Activated T-helper 1 cell treated with anti-CD3 and anti-CD28 coated beads, Interleukin-2, amount 50 U/mL, for 16 hours (primary cell): Measurements from ENCODE around the gene PPIP5K1.
"Not testable (repeated sequence)": the region's sequence is repeated elsewhere in the genome, so short reads cannot be mapped to it uniquely, and the experiment has no call there.

Experiments
- DNase-seq, 2 donors: peaks; one replicate each; pipeline ENCODE4 v3.0.0-alpha.2; 2020; ENCODE audit warnings: low read depth in 1 of 2, low spot score in 1 of 2

PPIP5K1 gene

DNA sequence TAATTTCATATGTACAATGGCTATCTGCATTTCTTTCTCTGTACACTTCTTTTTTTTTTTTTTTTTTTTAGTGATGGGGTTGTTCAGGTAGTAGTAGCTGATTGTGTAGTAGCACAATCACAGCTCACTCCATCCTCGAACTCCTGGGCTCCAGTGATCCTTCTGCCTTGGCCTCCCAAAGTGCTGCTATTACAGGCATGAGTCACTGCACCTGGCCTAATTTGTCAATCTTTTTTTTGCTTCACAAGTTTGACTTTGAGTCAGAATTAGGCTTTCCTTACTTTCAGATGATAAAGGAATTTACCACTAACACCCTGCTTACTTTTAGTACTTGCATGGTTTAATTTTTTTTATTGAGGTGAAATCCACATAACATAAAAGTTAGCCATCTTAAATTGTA lies 44.6 kb downstream of the PPIP5K1 start:
- DNase-seq, result no peak

DNA sequence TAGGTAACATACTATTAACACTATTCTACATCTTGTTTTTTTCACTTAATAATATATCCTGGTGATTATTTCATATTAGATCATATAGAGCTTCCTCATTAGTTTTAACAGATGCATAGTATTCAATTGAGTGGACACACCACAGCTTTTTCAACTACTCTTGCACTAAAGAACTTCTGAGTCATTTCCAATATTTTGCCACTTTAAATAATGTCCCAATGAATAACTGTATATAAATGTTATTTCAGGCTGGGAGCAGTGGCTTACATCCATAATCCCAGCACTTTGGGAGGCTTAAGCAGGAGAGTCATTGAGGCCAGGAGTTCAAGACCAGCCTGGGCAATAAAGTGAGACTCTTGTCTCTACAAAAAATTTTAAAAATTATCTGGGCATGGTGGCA lies 45.7 kb downstream of the PPIP5K1 start:
- no peak for DNase-seq

GRCh38 chr15:43541785-43542184 lies 48.2 kb downstream of the PPIP5K1 start:
- DNase-seq, result no peak

- no peak for DNase-seq
Measured at GRCh38 chr15:43538091-43538490, 51.9 kb downstream of the PPIP5K1 start.

DNA sequence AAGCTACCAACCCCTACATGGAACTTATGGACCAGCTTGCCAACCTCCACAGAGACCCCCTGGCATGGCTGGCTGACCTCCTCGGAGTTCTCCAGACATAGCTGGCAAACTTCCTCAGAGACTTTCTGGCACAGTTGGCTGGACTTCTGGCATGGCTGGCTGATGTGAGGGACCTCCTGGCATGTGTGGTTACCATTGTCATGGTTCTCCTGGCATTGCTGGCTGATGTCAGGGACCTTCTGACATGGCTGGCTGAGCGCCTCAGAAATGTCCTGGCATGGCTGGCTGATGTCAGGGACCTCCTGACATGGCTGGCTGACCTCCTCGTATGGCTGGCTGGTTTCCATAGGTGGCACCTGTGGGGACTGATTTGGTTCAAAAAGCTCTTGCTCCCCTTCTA lies 55.1 kb downstream of the PPIP5K1 start:
- DNase-seq, result no peak

GRCh38 chr15:43532826-43533225 lies 57.2 kb downstream of the PPIP5K1 start:
- DNase-seq, result not testable (repeated sequence)

GRCh38 chr15:43531018-43531670 lies 58.9 kb downstream of the PPIP5K1 start:
- no peak for DNase-seq

- no peak for DNase-seq
Measured at GRCh38 chr15:43529587-43530345, 60.2 kb downstream of the PPIP5K1 start.

DNA sequence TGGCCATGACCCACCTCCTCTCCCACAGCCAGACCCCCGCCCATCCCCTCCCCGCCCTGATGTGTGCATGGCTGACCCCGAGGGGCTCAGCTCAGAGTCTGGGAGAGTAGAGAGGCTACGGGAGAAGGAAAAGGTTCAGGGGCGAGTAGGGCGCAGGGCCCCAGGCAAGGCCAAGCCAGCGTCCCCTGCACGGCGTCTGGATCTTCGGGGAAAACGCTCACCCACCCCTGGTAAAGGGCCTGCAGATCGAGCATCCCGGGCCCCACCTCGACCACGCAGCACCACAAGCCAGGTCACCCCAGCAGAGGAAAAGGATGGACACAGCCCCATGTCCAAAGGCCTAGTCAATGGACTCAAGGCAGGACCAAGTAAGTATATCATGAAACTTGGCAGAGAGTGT lies 60.9 kb downstream of the PPIP5K1 start:
- DNase-seq, result no peak

DNA sequence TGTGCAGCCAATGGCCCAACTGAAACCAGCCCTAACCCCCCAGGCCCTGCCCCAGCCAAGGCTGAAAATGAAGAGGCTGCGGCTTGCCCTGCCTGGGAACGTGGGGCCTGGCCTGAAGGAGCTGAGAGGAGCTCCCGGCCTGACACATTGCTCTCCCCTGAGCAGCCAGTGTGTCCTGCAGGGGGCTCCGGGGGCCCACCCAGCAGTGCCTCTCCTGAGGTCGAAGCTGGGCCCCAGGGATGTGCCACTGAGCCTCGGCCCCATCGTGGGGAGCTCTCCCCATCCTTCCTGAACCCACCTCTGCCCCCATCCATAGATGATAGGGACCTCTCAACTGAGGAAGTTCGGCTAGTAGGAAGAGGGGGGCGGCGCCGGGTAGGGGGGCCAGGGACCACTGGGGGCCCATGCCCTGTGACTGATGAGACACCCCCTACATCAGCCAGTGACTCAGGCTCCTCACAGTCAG lies 61.4 kb downstream of the PPIP5K1 start:
- no peak for DNase-seq

DNA sequence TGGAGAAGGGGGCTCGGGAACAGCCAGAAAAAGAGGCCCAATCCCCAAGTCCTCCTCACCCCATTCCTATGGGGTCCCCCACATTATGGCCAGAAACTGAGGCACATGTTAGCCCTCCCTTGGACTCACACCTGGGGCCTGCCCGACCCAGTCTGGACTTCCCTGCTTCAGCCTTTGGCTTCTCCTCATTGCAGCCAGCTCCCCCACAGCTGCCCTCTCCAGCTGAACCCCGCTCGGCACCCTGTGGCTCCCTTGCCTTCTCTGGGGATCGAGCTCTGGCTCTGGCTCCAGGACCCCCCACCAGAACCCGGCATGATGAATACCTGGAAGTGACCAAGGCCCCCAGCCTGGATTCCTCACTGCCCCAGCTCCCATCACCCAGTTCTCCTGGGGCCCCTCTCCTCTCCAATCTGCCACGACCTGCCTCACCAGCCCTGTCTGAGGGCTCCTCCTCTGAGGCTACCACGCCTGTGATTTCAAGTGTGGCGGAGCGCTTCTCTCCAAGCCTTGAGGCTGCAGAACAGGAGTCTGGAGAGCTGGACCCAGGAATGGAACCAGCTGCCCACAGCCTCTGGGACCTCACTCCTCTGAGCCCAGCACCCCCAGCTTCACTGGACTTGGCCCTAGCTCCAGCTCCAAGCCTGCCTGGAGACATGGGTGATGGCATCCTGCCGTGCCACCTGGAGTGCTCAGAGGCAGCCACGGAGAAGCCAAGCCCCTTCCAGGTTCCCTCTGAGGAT lies 62.0 kb downstream of the PPIP5K1 start:
- DNase-seq, result no peak

DNA sequence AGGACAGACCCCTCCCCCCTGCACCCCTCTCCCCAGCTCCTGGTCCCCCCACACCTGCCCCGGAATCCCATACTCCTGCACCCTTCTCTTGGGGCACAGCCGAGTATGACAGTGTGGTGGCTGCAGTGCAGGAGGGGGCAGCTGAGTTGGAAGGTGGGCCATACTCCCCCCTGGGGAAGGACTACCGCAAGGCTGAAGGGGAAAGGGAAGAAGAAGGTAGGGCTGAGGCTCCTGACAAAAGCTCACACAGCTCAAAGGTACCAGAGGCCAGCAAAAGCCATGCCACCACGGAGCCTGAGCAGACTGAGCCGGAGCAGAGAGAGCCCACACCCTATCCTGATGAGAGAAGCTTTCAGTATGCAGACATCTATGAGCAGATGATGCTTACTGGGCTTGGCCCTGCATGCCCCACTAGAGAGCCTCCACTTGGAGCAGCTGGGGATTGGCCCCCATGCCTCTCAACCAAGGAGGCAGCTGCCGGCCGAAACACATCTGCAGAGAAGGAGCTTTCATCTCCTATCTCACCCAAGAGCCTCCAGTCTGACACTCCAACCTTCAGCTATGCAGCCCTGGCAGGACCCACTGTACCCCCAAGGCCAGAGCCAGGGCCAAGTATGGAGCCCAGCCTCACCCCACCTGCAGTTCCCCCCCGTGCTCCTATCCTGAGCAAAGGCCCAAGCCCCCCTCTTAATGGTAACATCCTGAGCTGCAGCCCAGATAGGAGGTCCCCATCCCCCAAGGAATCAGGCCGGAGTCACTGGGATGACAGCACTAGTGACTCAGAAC lies 62.8 kb downstream of the PPIP5K1 start:
- DNase-seq, result no peak

GRCh38 chr15:43526261-43526930 lies 63.6 kb downstream of the PPIP5K1 start:
- DNase-seq, result no peak

- no peak for DNase-seq
Measured at GRCh38 chr15:43525131-43525530, 64.9 kb downstream of the PPIP5K1 start.

DNA sequence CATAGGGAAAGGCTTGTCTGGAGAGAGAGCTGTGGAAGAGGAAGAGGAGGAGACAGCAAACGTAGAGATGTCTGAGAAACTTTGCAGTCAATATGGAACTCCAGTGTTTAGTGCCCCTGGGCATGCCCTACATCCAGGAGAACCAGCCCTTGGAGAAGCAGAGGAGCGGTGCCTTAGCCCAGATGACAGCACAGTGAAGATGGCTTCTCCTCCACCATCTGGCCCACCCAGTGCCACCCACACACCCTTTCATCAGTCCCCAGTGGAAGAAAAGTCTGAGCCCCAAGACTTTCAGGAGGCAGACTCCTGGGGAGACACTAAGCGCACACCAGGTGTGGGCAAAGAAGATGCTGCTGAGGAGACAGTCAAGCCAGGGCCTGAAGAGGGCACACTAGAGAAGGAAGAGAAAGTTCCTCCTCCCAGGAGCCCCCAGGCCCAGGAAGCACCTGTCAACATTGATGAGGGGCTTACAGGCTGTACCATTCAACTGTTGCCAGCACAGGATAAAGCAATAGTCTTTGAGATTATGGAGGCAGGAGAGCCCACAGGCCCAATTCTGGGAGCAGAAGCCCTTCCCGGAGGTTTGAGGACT lies 65.7 kb downstream of the PPIP5K1 start:
- DNase-seq, result no peak

DNA sequence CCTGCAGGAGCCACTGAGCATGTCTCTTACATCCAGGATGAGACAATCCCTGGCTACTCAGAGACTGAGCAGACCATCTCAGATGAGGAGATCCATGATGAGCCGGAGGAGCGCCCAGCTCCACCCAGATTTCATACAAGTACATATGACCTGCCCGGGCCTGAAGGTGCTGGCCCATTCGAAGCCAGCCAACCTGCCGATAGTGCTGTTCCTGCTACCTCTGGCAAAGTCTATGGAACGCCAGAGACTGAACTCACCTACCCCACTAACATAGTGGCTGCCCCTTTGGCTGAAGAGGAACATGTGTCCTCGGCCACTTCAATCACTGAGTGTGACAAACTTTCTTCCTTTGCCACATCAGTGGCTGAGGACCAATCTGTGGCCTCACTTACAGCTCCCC lies 66.4 kb downstream of the PPIP5K1 start:
- no peak for DNase-seq

DNA sequence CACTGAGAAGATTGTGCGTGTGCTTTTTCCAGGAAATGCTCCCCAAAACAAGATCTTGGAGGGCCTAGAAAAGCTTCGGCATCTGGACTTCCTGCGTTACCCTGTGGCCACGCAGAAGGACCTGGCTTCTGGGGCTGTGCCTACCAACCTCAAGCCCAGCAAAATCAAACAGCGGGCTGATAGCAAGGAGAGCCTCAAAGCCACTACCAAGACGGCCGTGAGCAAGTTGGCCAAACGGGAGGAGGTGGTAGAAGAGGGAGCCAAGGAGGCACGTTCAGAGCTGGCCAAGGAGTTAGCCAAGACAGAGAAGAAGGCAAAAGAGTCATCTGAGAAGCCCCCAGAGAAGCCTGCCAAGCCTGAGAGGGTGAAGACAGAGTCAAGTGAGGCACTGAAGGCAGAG lies 67.8 kb downstream of the PPIP5K1 start:
- DNase-seq, result no peak

- no peak for DNase-seq
Measured at GRCh38 chr15:43521419-43521818, 68.6 kb downstream of the PPIP5K1 start.

GRCh38 chr15:43520138-43520537 lies 69.9 kb downstream of the PPIP5K1 start:
- no peak for DNase-seq

DNA sequence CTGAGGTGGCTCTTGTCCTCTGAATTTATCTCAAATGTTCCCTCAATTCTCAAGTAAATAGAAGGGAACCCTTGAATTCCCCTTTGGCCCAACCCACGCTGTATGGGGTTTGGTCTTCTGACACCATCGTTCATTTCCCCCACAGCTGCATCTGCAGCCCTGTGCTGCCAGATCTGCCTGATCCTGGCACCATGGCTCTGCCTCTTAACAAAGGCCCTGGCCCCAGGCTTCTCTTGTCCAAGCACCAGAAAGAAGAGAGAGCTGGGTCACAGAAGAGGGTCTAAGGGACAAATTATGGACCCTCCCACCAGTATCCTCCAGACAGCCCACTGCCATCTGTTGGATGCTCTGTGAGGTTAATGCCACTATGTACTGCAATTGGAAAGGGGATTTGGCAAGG lies 70.8 kb downstream of the PPIP5K1 start:
- DNase-seq, result no peak
